ENCODE data around the gene SETDB1. TPM values are rescaled to one million over a fixed set of nuclear protein-coding genes. Genes with fewer than 3 reads are reported as not detected.

SETDB1 gene
- total RNA-seq, 1 experiment from 2014 or later, result 53.6 TPM

GRCh38 chr1:150973836-150974579 is 47.8 kb downstream of the SETDB1 start:
- no peak for DNase-seq (ENCODE audit: extremely low read depth, low read depth)

- DNase-seq (ENCODE audit: extremely low read depth, low read depth), result peak; percentile 79
Measured at GRCh38 chr1:150974580-150975478, 48.7 kb downstream of the SETDB1 start, which contains the start of gene CERS2. TSS of gene CERS2 (minus strand) at chr1:150974835. CDS start at chr1:150969090, 5,745 bp downstream.

DNA sequence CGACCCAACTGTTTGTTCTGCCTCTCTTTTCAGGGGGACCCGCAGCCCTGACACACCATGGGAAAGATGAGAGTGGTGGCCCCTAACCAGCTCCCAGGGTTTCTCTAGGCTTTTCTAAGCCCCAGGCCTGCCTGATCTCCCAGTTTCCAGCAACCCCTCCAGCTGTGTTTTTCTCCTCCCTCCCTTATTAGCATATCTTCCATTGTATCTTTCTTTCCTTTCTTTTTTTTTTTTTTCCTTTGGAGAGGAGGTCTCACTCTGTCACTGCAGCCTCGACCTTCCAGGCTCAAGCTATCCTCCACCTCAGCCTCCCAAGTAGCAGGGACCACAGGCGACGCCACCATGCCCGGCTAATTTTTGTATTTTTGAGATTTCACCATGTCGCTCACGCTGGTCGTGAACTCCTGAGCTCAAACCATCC is 50.2 kb downstream of the SETDB1 start:
- DNase-seq (ENCODE audit: extremely low read depth, low read depth), result no peak

GRCh38 chr1:150976879-150977694 is 50.9 kb downstream of the SETDB1 start:
- DNase-seq (ENCODE audit: extremely low read depth, low read depth), result peak; percentile 97

DNA sequence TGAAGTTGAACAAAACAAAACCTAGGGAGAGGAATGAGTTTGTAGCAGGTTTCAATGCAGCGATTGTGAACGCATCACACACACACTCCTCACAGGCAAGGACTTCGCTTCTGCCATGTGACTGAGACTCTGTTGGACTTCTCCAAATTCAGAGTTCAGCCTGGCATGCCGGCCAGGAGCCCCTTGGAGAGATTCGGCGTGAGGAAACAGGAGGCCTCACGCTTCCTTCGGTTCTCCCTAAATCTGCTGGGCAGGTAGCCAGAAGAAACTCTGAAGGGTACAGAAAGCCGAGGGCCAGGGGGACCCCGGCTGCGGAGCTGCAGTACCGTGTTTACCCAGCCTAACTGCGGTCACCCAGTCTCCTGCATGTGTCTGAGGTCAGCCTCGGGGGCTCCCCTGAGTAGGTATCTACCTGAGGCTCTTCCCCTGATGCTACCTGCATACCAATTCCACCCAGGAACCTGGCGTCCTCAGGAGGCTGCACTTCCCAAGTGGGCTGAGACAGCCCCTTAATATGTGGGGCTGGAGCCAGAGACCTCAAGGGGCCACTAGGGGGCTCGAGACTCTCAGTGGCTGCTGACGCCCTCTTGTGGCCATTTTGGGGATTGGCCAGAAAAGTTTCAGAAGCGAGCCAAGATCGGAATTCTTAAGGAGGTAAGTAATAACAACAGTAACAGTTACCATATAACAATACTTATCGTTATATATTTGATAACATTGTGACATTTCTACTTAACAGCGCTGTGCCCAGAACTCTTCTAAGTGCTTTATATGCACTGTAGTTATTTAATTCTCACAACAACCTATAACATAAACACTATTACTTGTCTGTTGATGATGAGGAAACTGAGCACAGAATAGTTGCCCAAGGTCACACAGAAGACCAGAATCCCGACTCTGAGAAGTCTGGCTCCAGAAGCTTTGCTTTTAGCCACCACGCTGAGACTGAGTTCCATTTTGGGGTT is 53.2 kb downstream of the SETDB1 start:
- peak; percentile 94 for DNase-seq (ENCODE audit: extremely low read depth, low read depth)

- DNase-seq (ENCODE audit: extremely low read depth, low read depth), result no peak
Measured at GRCh38 chr1:150981177-150981804, 55.1 kb downstream of the SETDB1 start.

- DNase-seq (ENCODE audit: extremely low read depth, low read depth), result no peak
Measured at GRCh38 chr1:150981805-150982712, 55.9 kb downstream of the SETDB1 start, which contains the start of gene ANXA9. TSS of gene ANXA9 (plus strand) at chr1:150982292. CDS start at chr1:150983106, 814 bp downstream.

- no peak for DNase-seq (ENCODE audit: extremely low read depth, low read depth)
Measured at GRCh38 chr1:150985179-150985825, 59.1 kb downstream of the SETDB1 start.

DNA sequence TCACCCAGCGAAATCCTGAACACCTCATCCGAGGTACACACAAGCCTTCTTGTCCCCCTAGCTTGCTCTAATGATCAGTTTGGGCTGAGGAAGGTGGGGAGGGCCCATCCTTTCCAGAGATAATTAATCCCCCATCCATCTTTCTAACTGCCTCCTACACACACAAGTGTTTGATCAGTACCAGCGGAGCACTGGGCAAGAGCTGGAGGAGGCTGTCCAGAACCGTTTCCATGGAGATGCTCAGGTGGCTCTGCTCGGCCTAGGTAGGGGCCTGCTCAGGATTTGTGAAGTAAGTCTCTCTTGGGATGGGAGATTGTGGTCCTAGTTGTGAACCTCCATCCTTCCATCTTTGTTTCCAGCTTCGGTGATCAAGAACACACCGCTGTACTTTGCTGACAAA is 61.8 kb downstream of the SETDB1 start:
- DNase-seq (ENCODE audit: extremely low read depth, low read depth), result no peak

GRCh38 chr1:150992626-150993025 is 66.5 kb downstream of the SETDB1 start:
- no peak for DNase-seq (ENCODE audit: extremely low read depth, low read depth)

GRCh38 chr1:150994248-150994647 is 68.1 kb downstream of the SETDB1 start:
- no peak for DNase-seq (ENCODE audit: extremely low read depth, low read depth)

GRCh38 chr1:150995460-150995859 is 69.3 kb downstream of the SETDB1 start:
- DNase-seq (ENCODE audit: extremely low read depth, low read depth), result no peak

- no peak for DNase-seq (ENCODE audit: extremely low read depth, low read depth)
Measured at GRCh38 chr1:150995896-150996295, 69.7 kb downstream of the SETDB1 start.

DNA sequence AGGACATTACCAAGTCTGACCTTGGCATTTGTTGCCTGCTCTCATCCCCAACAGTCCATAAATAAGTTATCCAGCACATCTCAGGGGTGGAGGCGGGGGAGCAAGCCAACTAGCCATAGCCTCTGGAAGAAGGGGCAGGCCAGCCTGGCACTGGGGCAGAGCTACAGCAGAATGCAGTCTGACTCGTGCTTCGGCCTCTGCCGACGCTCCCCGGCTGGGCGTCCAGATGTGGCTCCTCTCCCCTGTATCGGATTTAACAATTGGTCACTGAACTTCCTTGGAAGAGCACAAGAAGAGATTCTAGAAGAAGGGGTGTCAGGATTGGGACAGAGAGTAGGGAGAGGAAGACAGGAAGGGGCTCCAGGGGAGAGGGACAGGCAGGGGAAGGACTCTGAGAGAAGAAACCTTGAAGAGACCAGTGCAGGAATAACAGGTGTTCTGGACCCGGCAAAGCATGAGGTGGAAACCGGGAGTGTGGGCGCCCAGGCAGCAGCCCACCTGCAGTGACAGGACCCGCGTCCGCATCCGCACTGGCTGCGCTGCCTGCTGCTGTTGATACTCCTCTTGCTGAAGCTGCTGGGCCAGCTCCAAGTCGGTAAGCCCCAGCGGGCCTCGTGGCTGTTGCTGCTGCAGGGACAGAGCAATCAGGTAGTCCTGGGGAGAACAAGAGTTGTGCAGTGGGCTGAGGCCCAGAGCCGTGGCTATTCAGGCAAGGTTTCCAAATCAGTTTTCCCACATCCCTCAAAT is 71.1 kb downstream of the SETDB1 start:
- no peak for DNase-seq (ENCODE audit: extremely low read depth, low read depth)

- DNase-seq (ENCODE audit: extremely low read depth, low read depth), result no peak
Measured at GRCh38 chr1:150997949-150998348, 71.8 kb downstream of the SETDB1 start.

- no peak for DNase-seq (ENCODE audit: extremely low read depth, low read depth)
Measured at GRCh38 chr1:150999051-150999674, 73.0 kb downstream of the SETDB1 start.

Data from NCI-H460 (cell line).